Daoy (cell line): Measurements from ENCODE around the gene DRAP1. TPM values are rescaled to one million over a fixed set of nuclear protein-coding genes. Genes with fewer than 3 reads are reported as not detected.

Experiments
- DNase-seq: peaks from one replicate; pipeline ENCODE4 v3.0.0-alpha.2; 2015; ENCODE audit warnings: low read depth
- total RNA-seq: library from RNA; depleted of rRNA; stranded (reverse); fragments of >200 nt; shearing (Covaris generic); gene quantifications from 2 replicates; pipeline ENCODE4 v1.2.3, GENCODE V29; 2014

The DRAP1 gene
- total RNA-seq, 1 experiment from 2014 or later: 267 TPM

DNA sequence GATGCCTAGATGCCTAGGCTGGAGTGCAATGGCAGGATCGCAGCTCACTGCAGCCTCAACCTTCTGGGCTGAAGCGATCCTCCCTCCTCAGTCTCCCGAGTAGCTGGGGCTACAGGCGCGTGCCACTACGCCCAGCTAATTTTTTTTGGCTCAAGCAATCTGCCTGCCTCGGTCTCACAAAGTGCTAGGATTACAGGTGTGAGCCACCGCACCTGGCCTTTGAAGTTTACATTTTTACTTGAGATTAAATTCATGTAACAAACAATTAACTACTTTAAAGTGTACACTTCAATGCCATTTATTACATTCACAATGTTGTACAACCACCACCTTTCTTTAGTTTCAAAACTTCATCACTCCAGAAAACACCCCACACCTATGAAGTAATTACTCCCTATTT lies 15.5 kb upstream of the DRAP1 start:
- no peak for DNase-seq

DNA sequence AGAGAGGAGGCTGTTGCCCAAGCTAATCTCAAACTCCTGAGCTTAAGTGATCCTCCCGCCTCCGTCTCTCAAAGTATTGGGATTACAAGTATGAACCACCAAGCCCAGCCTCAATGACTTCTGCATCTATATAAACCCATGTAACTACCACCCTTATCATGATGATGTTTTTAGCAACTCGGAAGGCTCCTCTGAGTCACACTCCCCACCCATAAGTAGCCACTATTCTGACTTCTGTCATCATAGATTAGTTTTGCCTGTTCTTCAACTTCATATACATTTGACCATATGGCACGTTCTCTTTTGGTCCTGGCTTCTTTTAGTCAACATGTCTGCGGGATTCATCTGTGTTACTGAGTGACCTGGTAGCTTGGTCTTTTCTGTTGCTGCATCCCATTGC lies 12.6 kb upstream of the DRAP1 start:
- peak; percentile 27 for DNase-seq

DNA sequence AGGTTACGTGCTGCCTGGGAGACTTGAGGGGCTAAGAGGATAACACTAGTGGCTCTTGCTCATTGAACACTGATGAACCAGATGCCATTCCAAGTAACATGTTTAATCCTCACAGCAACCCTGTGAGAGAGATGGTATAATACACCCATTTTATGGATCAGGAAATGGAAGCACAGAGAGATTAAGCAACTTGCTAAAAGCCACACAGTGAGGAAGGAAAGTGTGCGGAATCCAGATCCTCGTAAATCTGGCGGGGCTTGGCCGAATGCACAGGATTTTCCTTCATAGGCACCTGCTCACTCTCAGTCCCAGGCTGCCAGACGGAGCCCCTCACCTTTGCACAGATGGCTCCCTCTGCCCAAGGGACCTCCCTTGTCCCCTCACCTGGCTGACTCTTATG lies 11.3 kb upstream of the DRAP1 start:
- no peak for DNase-seq

DNA sequence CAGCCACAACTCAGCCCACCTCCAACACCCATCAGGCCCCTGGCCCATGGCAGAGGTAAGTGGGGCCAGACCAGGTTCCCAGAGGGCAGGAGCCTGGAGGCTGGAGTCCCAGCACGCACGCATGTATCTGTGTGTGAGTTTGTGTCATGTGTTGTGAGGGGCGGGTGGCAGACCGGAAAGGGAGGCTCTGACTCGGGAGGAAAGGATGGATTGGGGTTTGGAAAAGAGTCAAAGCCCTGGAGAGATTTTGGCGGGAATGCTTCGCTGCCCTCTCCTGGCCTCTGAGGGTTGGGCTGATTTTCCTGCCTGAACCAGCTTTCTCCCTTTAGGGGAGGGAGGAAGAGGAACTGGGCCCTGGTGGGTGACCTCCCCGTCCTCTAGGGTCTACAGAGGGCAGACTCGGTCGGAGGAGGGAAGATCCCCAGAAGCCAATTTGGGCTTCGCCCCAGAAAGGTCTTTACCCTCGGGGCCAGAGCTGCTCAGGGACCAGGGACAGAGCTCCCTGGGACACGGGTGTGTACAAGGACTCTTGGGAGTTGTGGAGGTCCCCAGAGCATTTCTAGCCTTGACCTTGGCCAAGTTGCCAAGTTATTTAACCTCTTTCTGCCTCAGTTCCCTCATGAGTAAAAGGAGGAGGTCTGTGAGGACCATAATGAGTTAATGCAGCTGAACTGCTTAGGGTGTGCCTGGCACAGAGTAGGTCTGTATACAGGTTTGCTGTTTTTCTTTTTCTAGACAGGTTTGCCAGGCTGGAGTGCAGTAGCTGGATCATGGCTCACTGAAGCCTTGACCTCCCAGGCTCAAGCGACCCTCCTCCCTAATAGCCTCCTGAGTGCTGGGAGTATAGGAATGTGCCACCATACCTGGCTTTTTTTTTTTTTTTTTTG lies 7.3 kb upstream of the DRAP1 start:
- peak; percentile 96 for DNase-seq

DNA sequence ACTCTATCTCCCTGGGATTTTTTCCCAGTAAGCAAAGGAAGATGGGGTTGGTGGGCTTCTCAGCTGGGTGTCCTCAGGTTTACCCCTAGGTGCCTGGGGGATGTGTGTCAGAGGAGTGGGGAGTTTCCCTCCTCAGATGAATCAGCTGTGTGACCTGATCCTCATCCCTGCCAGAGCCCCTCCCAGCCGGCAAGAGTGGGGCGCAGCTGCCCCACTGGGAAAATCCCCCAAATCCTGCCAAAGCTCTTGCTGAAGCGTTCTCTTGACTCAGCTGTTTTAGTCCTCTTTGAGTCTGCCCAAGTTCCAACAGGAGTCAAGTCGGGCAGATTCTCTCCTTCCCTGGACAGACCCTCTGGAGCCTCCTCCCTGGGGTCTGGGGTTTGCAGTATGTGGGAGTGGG lies 6.4 kb upstream of the DRAP1 start:
- peak; percentile 94 for DNase-seq

DNA sequence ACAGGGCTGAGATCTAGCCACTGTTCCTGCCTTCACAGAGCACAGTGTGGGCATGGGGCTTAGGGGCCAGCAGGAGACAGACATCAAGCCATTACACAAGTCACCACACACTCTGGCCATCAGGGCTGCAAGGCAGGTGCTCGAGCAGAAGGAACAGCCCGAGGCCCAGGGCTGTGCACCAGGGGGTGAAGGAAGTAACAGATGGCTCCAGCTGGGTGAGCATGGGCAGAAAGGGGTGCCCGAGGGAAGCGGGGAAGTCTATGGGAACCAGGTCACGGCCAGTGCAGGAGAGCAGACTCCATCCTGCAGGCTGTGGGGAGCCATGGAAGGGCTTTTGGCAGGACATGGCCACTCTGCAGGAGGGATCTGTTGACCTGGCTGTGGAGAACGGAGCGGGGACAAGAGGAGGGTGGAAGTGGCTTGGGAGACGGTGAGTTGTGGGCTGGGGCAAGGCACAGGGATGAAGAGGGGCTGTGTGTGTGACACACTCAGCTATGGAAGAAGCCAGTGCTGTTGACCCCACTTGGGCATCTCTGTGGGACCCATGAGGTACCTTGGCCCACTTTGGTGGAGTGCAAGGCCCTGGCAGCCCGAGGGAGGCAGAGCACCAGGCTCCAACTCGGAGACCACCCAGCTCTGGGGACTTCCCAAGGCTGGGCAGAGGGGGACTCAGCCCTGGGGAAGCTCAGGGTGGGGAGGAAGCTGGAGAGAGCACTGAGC lies 4.0 kb upstream of the DRAP1 start:
- peak; percentile 68 for DNase-seq

DNA sequence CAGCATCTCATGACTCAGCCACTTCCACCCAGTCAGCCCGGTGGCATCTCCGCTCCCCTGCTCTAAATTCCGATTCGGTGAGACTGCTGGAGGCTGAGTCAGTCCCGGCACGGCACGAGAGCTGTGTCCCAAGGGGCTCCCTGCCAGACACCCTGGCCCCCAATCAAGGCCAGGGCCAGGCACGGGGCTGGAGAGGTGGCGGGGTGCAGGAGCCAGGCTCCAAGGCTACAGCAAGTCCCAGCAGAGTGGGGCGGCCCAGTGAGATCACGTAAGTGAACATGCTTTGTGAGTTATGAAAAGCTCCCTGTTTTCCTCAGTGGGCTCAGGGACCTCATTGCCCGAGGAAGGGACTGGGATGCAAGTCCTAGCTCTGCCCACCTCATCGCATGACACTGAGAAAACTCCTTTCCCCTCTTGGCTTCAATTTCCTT lies 3.4 kb upstream of the DRAP1 start:
- peak; percentile 99 for DNase-seq

DNA sequence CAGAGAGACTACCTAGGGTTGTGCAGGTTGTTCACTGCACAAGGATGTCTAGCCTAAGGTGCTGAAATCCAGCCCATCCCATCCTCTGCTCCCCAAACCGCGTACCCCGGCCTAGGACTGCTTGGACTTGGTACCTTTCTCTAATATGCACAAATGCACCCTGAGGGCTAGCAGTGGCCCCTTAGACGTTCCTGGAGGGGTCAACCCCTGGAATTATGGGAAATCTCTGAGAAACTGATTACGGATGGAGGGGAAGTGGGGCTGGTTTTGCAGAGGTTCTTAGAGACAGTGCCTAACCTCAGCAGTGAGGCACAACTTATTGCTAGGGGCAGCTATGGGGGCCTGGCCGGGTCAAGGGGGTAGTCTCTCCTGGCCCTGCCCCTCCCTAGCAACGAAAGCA lies 2.8 kb upstream of the DRAP1 start:
- no peak for DNase-seq

DNA sequence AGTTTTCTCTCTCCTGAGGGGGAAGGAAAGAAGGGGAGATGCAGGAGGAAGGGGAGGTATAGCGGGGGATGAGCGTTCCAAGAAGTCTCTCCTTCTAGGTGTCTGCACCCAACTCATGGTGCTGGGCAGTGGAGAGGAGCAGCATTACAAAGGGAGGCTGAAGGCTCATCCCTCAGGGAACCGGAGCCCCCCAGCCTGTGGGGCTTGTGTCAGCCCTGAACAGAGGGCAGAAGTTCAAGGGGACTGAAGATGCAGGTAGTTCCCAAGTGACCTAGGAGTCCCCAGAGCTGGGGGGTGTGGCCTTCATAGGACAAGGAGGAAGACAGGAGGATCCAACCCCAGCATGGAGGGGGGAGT lies 2.2 kb upstream of the DRAP1 start:
- no peak for DNase-seq

DNA sequence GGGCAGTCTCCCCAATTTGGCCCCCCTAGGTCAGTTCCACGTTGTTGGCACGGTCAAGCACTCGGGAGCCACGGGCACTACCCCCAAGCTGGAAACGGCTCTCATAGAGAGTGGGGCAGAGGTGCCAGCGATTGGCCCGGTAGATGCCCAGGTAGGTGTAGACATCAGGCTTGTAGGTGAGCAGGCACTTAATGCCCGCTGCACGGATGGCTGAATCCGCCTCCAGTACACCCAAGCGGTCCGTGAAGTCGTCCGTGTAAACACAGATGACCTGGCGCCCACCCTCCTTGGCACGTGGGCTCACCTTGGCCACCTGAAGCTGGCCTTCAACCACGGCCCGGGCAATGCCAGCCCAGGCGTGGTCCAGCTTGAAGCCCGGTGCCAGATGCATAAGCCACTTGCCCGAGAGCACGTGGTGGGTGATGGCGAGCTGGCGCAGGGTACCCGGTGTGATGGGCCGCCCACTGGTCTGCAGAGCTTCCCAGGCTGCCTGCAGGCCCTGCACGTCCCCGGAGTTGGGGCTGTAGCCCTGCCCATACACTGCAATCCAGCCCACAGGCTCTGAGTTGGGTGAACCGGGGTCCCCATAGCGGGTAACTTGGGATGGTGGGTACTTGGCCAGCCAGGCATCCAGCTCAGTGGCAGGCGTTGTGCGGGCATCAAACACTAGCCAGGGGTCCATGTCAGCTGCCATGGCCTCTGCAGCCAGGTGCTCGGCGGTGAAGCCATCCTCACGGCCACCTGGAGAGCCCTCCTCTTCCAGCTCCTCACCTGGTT lies 1.6 kb upstream of the DRAP1 start:
- peak; percentile 39 for DNase-seq

DNA sequence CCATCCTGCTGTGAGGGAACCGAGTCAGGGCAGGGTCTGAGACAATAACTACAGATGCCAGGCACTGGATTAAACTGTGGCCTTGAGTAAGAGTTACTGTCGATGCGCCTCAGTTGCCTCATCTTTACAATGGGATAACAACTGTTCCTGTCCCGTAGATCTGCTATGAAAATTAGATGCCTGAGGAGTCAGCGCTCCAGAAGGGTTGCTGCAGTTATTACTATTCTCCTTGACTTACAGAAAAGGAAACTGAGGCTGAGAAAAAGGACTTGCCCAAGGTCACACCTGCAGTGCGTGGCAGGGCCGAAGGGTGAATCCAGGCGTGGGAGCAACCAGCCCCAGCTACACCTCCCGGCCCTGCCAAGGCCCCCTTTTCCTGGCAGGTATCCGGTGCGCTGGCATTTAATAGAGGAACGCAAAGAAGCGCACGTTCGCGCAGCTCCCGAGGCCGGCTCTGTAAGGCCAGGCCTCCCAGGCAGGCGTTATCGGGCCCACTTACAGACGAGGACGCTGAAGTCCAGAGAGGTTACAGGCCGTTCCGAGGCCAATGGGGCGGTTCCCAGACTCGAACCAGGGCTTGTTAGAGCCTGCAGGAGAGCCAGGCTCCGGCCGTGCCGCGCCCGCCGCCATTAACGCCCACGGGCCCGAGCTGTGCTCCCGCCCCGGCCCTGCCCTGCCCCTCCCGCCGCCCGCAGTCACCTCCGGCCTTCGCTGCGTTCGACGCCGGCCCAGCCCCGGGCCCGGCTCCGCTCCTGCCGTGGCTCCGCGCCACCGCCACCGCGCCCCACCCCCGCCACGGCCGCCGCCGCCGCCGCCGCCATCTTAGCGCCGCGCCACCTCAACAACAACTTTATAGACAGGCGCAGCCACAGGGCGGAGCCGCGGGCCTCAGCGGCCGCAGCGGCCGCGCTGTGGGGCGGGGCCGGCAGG lies 750 bp upstream of the DRAP1 start, which contains the start of gene C11orf68:
TSS of gene C11orf68 (minus strand) at position 852 of the 930 bp plus-strand sequence. CDS start at position 821, 31 bp downstream.
- no peak for DNase-seq

DNA sequence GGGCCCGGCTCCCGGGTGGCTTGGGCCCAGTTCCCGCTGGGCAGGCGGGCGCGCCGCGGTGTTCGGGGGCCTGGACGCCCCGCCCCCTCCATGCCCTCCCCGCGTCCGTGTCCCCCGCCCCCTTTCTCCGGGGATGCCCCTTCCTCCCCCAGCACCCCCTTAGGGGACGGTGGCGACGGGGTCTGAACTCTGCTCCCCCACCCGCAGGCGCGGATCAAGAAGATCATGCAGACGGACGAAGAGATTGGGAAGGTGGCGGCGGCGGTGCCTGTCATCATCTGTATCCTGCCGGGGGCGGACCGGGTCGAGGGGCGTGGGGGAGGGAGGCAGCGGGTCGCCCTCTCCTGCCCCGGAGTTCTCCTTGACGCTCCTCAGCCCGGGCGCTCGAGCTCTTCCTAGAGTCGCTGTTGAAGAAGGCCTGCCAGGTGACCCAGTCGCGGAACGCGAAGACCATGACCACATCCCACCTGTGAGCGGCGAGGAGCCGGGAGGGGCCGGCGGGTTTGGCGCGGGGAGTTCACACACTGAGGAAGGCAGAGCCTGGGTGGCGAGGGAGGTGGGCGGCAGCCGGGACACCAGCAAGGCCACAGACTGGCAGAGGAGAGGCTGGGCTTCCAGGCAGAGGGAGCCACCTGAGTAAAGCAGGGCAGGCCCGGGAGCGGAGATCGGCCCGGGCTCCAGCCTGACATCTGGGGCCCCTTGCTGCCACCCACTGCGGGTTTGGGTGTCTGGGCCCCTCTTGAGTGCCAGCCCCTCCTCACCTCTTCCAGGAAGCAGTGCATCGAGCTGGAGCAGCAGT lies 546 bp downstream of the DRAP1 start:
- DNase-seq: peak; percentile 55

DNA sequence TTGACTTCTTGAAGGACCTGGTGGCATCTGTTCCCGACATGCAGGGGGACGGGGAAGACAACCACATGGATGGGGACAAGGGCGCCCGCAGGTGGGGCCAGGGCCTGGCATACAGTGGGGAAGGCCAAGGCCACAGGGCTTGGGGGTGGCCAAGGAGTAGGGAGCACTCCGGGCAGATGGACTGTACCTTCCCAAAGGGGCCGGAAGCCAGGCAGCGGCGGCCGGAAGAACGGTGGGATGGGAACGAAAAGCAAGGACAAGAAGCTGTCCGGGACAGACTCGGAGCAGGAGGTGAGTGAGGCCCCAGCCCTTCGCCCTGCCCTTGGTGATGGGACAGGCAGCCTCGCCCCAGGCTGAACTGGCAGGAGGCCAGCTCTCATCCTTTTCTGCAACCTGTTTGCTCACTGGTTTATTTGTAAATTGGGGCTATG lies 1.2 kb downstream of the DRAP1 start:
- no peak for DNase-seq

DNA sequence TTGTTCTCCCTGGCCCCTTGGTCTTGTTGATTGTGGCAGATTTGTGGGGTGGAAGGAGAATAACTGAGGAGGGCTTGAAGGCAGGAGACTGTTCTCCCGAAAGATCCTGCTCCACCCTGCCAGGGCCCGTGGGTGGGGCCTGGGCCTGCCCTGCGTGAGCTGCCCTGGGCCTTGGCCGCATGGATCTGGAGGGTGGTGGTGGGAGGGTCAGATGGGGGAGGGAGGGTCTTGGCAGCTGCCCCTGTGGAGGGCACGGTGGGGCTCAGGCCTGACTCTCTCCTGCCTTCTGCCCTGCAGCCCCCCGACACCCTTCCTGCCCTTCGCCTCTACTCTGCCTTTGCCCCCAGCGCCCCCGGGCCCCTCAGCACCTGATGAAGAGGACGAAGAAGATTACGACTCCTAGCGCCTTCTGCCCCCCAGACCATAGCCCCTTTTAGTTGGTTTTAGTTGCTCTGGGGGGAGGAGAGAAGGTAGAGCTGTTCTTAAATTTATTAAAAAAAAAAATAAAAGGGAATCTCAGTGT lies 1.9 kb downstream of the DRAP1 start:
- no peak for DNase-seq

DNA sequence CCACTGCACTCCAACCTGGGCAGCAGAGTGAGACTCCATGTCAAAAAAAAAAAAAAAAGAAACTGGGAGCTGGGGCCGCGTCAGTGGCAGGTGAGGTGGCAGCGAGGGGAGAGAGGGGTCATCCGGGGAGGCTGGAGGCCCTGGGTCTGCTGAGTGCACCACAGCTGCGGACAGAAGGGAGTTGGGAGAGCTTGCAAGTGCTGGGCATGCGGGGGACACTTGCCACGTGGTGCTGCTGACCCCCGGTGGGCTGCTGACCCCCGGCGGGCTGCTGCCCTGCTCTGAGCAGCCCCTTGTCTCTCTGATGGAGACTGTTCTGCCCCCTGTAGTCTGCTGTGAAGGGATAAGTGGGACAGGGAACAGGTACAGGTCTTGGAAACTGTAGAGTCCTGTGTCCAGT lies 2.6 kb downstream of the DRAP1 start:
- no peak for DNase-seq

DNA sequence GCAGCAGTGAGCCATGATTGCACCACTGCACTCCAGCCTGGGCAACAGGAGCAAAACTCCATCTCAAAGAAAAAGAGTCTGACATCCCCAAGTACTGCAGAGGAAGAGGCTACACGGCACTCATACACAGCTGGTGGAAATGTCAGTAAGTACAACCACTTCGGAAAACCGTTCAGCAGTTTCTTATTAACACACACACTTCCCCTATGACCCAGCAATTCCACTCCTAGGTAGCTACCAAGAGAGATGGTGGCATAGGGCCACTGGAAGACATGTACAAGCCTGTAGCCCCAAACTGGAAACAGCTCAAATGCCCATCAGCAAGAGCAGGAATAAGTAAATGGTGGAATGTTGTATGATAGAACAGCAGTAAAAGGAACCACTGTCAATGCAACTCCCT lies 3.3 kb downstream of the DRAP1 start:
- DNase-seq: no peak

DNA sequence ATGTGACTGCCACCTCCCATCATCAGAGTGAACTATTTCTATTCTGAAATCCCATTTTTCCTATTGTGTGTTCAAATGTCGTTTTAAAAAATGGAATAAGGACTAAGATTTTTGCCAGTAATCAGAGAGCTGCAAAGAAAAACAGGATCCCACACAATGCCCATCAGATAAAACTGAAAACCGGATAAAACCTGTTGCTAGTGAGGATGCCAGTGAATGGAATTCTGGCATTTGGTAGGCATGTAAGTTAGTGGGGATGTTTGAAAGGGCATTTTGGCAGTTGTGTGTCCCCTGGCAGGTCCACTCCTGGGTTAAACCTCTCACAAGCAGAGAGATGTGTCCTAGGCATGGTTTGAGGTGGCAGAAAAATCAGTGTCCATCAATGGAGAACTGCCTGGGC lies 6.2 kb downstream of the DRAP1 start:
- no peak for DNase-seq

DNA sequence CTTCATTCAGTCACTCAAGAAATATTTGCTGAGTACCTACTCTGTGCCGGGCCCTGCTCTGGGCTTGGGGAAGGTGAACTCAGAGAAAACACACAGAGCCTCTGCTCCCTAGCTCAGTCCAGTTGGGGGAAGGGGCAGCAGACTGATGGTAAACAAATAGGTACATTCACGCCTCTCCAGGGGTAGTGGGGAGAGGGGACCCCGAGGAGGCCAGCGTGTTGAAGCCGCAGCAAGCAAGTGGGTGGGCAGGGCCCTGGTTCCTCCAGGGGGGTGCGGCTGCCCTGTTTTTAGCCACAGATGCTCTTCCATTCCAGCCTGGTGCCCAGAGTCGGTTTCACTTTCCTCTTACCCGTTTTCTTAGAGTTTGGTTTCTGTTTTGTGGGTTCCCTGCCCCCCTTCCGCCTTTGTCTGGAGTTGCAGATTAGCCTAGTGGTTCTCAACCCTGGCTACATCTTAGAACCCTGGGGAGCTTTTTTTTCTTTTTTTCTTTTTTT lies 8.7 kb downstream of the DRAP1 start:
- peak; percentile 56 for DNase-seq

DNA sequence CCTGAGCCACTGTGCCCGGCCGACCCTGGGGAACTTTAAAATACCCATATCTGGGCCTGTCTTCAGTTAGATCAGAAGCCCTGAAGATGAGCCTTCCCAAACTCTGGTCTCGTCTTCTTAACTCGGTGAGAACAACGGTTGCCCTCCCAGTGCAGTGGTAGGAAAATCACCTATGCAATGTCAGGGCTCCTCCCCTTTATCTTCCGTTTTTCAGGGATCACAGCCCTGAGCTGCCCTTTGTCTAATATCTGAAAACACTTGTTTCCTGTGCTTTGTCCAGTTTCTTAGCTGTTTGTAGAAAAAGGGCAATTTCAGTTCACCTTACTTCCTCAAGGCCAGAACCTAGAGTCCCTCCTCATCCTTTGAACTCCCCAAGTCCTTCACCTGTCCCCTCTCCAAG lies 9.4 kb downstream of the DRAP1 start:
- no peak for DNase-seq
